HFFc6 (cell line): Measurements from ENCODE around the gene CUX1. TPM values are rescaled to one million over a fixed set of nuclear protein-coding genes. Genes with fewer than 3 reads are reported as not detected.
"Not testable (repeated sequence)": the region's sequence is repeated elsewhere in the genome, so short reads cannot be mapped to it uniquely, and the experiment has no call there.

Experiments used
- DNase-seq: peaks from one replicate; pipeline ENCODE4 v3.0.0-alpha.2; 2018
- H3K27ac Mint-ChIP-seq: 2 replicates; pipeline ENCODE4 v1.8.0; 2020; ENCODE audit warnings: mild to moderate bottlenecking, mixed read lengths
- H3K27me3 Mint-ChIP-seq: 2 replicates; pipeline ENCODE4 v1.8.0; 2021; ENCODE audit warnings: mild to moderate bottlenecking, moderate library complexity, mixed read lengths; ENCODE audit not compliant: insufficient read depth
- H3K36me3 Mint-ChIP-seq: 2 replicates; pipeline ENCODE4 v1.8.0; 2021; ENCODE audit warnings: low read depth, mixed read lengths
- H3K4me1 Mint-ChIP-seq: 2 replicates; pipeline ENCODE4 v1.8.0; 2020; ENCODE audit warnings: low read depth, mixed read lengths
- H3K4me3 Mint-ChIP-seq: 2 replicates; pipeline ENCODE4 v1.8.0; 2020; ENCODE audit warnings: mild to moderate bottlenecking, moderate library complexity, mixed read lengths
- H3K9me3 Mint-ChIP-seq: 2 replicates; pipeline ENCODE4 v1.8.0; 2020; ENCODE audit warnings: mild to moderate bottlenecking, mixed read lengths
- CTCF ChIP-seq: fragments of 200-600 bp; sonication (generic); IDR thresholded peaks from 2 replicates; pipeline ENCODE4 v1.5.0; 2021; ENCODE audit warnings: antibody characterized with exemption, mild to moderate bottlenecking
- total RNA-seq, 6 experiments: library from RNA; stranded (reverse); fragmentation: NEBNext Ultra II Directional; extraction: Animal tissue kit (Norgen Biotek cat#: 25700); gene quantifications; 2 replicates in 1 of 6; 3 replicates in 5 of 6; pipeline ENCODE4 v1.2.3, GENCODE V29; 2021

CUX1 gene
- total RNA-seq, 6 experiments from 2014 or later, result 46.9 to 64.2 (median 51.6) TPM

- Mint-ChIP-seq H3K27ac (no peak overlapping the region), H3K27me3 (peaks cover 4% of the 10 kb centered on the region), H3K4me3 (no peak overlapping the region), H3K36me3 (no peaks in the 10 kb centered on the region), H3K4me1 (peaks cover 12% of the 10 kb centered on the region), H3K9me3 (no peaks in the 10 kb centered on the region)
- no peak for TF ChIP-seq CTCF
- no peak for DNase-seq
These were observed 204.6 kb downstream of the CUX1 start for GRCh38 chr7:102021841-102022618.

GRCh38 chr7:102024005-102024768 lies 206.8 kb downstream of the CUX1 start:
- no peak for TF ChIP-seq CTCF
- no peak overlapping the region for H3K27ac Mint-ChIP-seq
- no peaks in the 10 kb centered on the region for H3K9me3 Mint-ChIP-seq
- H3K4me3 Mint-ChIP-seq, result no peak overlapping the region
- no peak for DNase-seq
- peaks cover 12% of the 10 kb centered on the region for H3K4me1 Mint-ChIP-seq
- H3K36me3 Mint-ChIP-seq, result no peaks in the 10 kb centered on the region
- peaks cover 2% of the 10 kb centered on the region for H3K27me3 Mint-ChIP-seq

- H3K4me1 Mint-ChIP-seq, result peaks cover 12% of the 10 kb centered on the region
- no peak for TF ChIP-seq CTCF
- H3K4me3 Mint-ChIP-seq, result no peak overlapping the region
- H3K36me3 Mint-ChIP-seq, result no peaks in the 10 kb centered on the region
- H3K27ac Mint-ChIP-seq, result no peak overlapping the region
- no peak for DNase-seq
- H3K9me3 Mint-ChIP-seq, result no peaks in the 10 kb centered on the region
- no peaks in the 10 kb centered on the region; the same call in 1 of the 2 replicates for H3K27me3 Mint-ChIP-seq
These were observed 207.5 kb downstream of the CUX1 start for GRCh38 chr7:102024769-102025391.

GRCh38 chr7:102025777-102026176 lies 208.4 kb downstream of the CUX1 start:
- H3K27me3 Mint-ChIP-seq, H3K4me3 Mint-ChIP-seq, H3K27ac Mint-ChIP-seq, DNase-seq, H3K36me3 Mint-ChIP-seq, H3K9me3 Mint-ChIP-seq: not testable (repeated sequence)
- peaks cover 12% of the 10 kb centered on the region for H3K4me1 Mint-ChIP-seq

GRCh38 chr7:102028206-102028826 lies 210.9 kb downstream of the CUX1 start:
- peaks cover 11% of the 10 kb centered on the region for H3K4me1 Mint-ChIP-seq
- no peaks in the 10 kb centered on the region; the same call in 1 of the 2 replicates for H3K27me3 Mint-ChIP-seq
- no peak overlapping the region for H3K4me3 Mint-ChIP-seq
- no peaks in the 10 kb centered on the region for H3K9me3 Mint-ChIP-seq
- H3K36me3 Mint-ChIP-seq, result 0 out of 2 replicates have a peak, but pooled peaks cover under 1% of the 10 kb centered on the region
- no peak for TF ChIP-seq CTCF
- DNase-seq, result no peak
- H3K27ac Mint-ChIP-seq, result no peak overlapping the region
